Panc1 (cell line): Measurements from ENCODE around the gene INIP. TPM values are rescaled to one million over a fixed set of nuclear protein-coding genes. Genes with fewer than 3 reads are reported as not detected.

ENCODE experiments used
- ATAC-seq: fragments of 200-7000 bp; cut with Tn5 transposase; 2 replicates; pipeline ENCODE4 v1.9.1; 2020; ENCODE audit warnings: mild to moderate bottlenecking, moderate library complexity
- BruUV-seq: library from RNA; stranded (reverse); fragments of 400-500 nt; replicated peaks from 2 replicates; lab custom pipeline; 2021; lab: Mats Ljungman, UMichigan
- CTCF ChIA-PET: fragments of 300-600 bp; sonication (Branson Sonifier 250); formaldehyde crosslinking; loops from one replicate; lab custom pipeline; 2022; ENCODE audit warnings: antibody characterized with exemption; lab: Charles Lee
- POLR2A ChIA-PET: fragments of 300-600 bp; sonication (Branson Sonifier 250); formaldehyde crosslinking; loops from one replicate; lab custom pipeline; 2022; ENCODE audit warnings: antibody characterized with exemption; lab: Charles Lee
- DNase-seq: peaks from one replicate; pipeline ENCODE4 v3.0.0-alpha.2; 2010; ENCODE audit warnings: low read depth, low spot score
- H3K27ac ChIP-seq: 2 replicates; pipeline ENCODE4 v1.5.1; 2011; ENCODE audit warnings: mild to moderate bottlenecking, low read length, inconsistent platforms
- H3K27me3 ChIP-seq: fragments of 200-500 bp; sonication (Bioruptor generic); 2 replicates; pipeline ENCODE4 v1.6.0; 2014; ENCODE audit warnings: low read length, inconsistent platforms; ENCODE audit not compliant: control insufficient read depth, insufficient read depth
- H3K36me3 ChIP-seq: fragments of 200-500 bp; sonication (Bioruptor generic); 2 replicates; pipeline ENCODE4 v1.5.1; 2014; ENCODE audit warnings: inconsistent platforms, mild to moderate bottlenecking, low read length, moderate library complexity; ENCODE audit not compliant: control insufficient read depth, insufficient read depth
- H3K4me1 ChIP-seq: 2 replicates; pipeline ENCODE4 v1.5.1; 2011; ENCODE audit warnings: inconsistent platforms, mild to moderate bottlenecking, low read length, moderate library complexity; ENCODE audit not compliant: control insufficient read depth, insufficient read depth
- H3K4me3 ChIP-seq, 2 experiments: 2 replicates each; pipeline ENCODE4 v1.5.1; 2011 to 2012; ENCODE audit warnings: low read depth in 2 of 2, low read length in 2 of 2, mild to moderate bottlenecking in 2 of 2, inconsistent platforms in 1 of 2, moderate library complexity in 1 of 2
- H3K9me3 ChIP-seq: fragments of 200-500 bp; sonication (Bioruptor generic); 2 replicates; pipeline ENCODE4 v1.5.1; 2014; ENCODE audit warnings: low read depth, mild to moderate bottlenecking, inconsistent platforms, low read length, moderate library complexity; ENCODE audit not compliant: control insufficient read depth, insufficient read depth
- POLR2AphosphoS5 ChIP-seq: IDR thresholded peaks from 2 replicates; pipeline ENCODE4 v1.6.1; 2012; ENCODE audit warnings: mild to moderate bottlenecking, low read depth, low read length, moderate library complexity
- REST ChIP-seq, 2 experiments: IDR thresholded peaks; 2 replicates each; pipeline ENCODE4 v1.6.1; 2011 to 2012; ENCODE audit warnings: low read depth in 2 of 2, control low read depth in 1 of 2, low read length in 1 of 2, mild to moderate bottlenecking in 1 of 2, moderate library complexity in 1 of 2; ENCODE audit not compliant: insufficient read depth in 1 of 2
- SIN3A ChIP-seq: IDR thresholded peaks from 2 replicates; pipeline ENCODE4 v1.6.1; 2012; ENCODE audit warnings: low read depth, mild to moderate bottlenecking, low read length, moderate library complexity, borderline replicate concordance; ENCODE audit not compliant: insufficient read depth
- TCF7L2 ChIP-seq: IDR thresholded peaks from 2 replicates; pipeline ENCODE4 v1.6.1; 2011; ENCODE audit warnings: mild to moderate bottlenecking, low read depth, low read length, inconsistent platforms
- in situ Hi-C: cut with HindIII; loops from 2 replicates; pipeline ENCODE4 v1.10.0; 2016; ENCODE audit warnings: low sequenced_read_pairs, low pct_unique_long_range_greater_than_20kb
- intact Hi-C: fragments of 100-400 bp; cut with micrococcal nuclease; formaldehyde crosslinking; loops from one replicate; pipeline ENCODE4 v1.10.0; 2022; ENCODE audit not compliant: unreplicated experiment
- total RNA-seq: library from RNA; stranded (reverse); gene quantifications from one replicate; pipeline ENCODE4 v1.2.1, GENCODE V29; 2021; ENCODE audit not compliant: unreplicated experiment
- TF ChIP-seq, protein P1 (sequence below): fragments of 450-650 bp; IDR thresholded peaks from 2 replicates; pipeline ENCODE4 v1.5.1; 2017; ENCODE audit warnings: mild to moderate bottlenecking

The INIP gene
- total RNA-seq, 1 experiment from 2014 or later: 20.0 TPM

GRCh38 chr9:112720113-112720780 is 2.3 kb upstream of the INIP start:
- DNase-seq (no peak), ATAC-seq (no peak)
- in situ Hi-C loops (no loop called here), intact Hi-C loops (no loop called here)
- Histone ChIP-seq H3K4me1 (no peaks in the 10 kb centered on the region; the same call in 1 of the 2 replicates), H3K9me3 (no peaks in the 10 kb centered on the region), H3K36me3 (no peaks in the 10 kb centered on the region), H3K4me3 (no peak overlapping the region), H3K27me3 (no peaks in the 10 kb centered on the region), H3K27ac (no peak overlapping the region)
- no peak for TF ChIP-seq SIN3A
- no peak for TF ChIP-seq POLR2AphosphoS5
- TF ChIP-seq, protein P1, sequence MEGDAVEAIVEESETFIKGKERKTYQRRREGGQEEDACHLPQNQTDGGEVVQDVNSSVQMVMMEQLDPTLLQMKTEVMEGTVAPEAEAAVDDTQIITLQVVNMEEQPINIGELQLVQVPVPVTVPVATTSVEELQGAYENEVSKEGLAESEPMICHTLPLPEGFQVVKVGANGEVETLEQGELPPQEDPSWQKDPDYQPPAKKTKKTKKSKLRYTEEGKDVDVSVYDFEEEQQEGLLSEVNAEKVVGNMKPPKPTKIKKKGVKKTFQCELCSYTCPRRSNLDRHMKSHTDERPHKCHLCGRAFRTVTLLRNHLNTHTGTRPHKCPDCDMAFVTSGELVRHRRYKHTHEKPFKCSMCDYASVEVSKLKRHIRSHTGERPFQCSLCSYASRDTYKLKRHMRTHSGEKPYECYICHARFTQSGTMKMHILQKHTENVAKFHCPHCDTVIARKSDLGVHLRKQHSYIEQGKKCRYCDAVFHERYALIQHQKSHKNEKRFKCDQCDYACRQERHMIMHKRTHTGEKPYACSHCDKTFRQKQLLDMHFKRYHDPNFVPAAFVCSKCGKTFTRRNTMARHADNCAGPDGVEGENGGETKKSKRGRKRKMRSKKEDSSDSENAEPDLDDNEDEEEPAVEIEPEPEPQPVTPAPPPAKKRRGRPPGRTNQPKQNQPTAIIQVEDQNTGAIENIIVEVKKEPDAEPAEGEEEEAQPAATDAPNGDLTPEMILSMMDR: no peak
- no peak for TF ChIP-seq TCF7L2
- BruUV-seq: no TSS peak
- ChIA-PET CTCF (interaction anchor here (0.6 kb wide), 2 partner anchors 99 to 503 kb away, joined by 3 to 4 read pairs; no protein-coding TSS in a partner anchor), POLR2A (no interaction called here)

GRCh38 chr9:112719696-112720095 is 1.8 kb upstream of the INIP start:
- H3K4me1 ChIP-seq: no peaks in the 10 kb centered on the region; the same call in 1 of the 2 replicates
- intact Hi-C loops: loop anchor here (10.0 kb wide), 1 partner anchor 75 kb away; no protein-coding TSS in a partner anchor
- H3K27me3 ChIP-seq: no peaks in the 10 kb centered on the region
- no peak overlapping the region for H3K4me3 ChIP-seq
- DNase-seq: no peak
- no peak for TF ChIP-seq SIN3A
- TF ChIP-seq POLR2AphosphoS5: no peak
- TF ChIP-seq TCF7L2: no peak
- TF ChIP-seq, protein P1: no peak
- TF ChIP-seq REST (IDR thresholded peaks at IDR 0.05; ENCODE audit: insufficient read depth in 1 of 2, low read depth in 2 of 2, low read length in 1 of 2): no peak
- no peaks in the 10 kb centered on the region for H3K9me3 ChIP-seq
- ChIA-PET CTCF (no interaction called here), POLR2A (no interaction called here)
- H3K36me3 ChIP-seq: no peaks in the 10 kb centered on the region
- BruUV-seq: no TSS peak
- in situ Hi-C loops: no loop called here
- no peak overlapping the region for H3K27ac ChIP-seq
- no peak for ATAC-seq
